ENCODE measurements around the gene ZBP1. TPM values are rescaled to one million over a fixed set of nuclear protein-coding genes. Genes with fewer than 3 reads are reported as not detected.

ZBP1 gene
- total RNA-seq, 1 experiment from 2014 or later = not detected

GRCh38 chr20:57647933-57648785 lies 27.9 kb upstream of the ZBP1 start:
- Histone ChIP-seq H3K4me2 (no peak overlapping the region), H3K9me2 (ENCODE audit: insufficient read depth) (no peaks in the 10 kb centered on the region), H3K4me3 (no peak overlapping the region), H3K27ac (no peak overlapping the region), H3K79me2 (ENCODE audit: low read depth) (0 out of 2 replicates have a peak, but pooled peaks cover 2% of the 10 kb centered on the region), H4K20me1 (ENCODE audit: insufficient read depth) (peaks cover 30% of the 10 kb centered on the region), H2AFZ (no peak overlapping the region), H3K4me1 (replicated peaks; ENCODE audit: insufficient read depth) (no peaks in the 10 kb centered on the region), H3K27me3 (ENCODE audit: insufficient read depth, low read depth) (no peaks in the 10 kb centered on the region), H3K9me3 (ENCODE audit: insufficient read depth, low read depth) (no peaks in the 10 kb centered on the region; the same call in 1 of the 2 replicates), H3F3A (ENCODE audit: insufficient read depth, low read depth) (peaks cover 64% of the 10 kb centered on the region), H3K36me3 (ENCODE audit: low read depth) (peaks cover 33% of the 10 kb centered on the region; the same call in 1 of the 2 replicates)
- intact Hi-C loops (cut with micrococcal nuclease; ENCODE audit: unreplicated experiment) = no loop called here
- no TSS peak for BruUV-seq (replicated peaks)
- CTCF ChIA-PET = interaction anchor here (1.6 kb wide), 1 partner anchor 26 kb away, joined by 5 read pairs; no protein-coding TSS in a partner anchor
- no peak for TF ChIP-seq EZH2 (IDR thresholded peaks at IDR 0.05; ENCODE audit: low read depth)
- TF ChIP-seq, protein P1, sequence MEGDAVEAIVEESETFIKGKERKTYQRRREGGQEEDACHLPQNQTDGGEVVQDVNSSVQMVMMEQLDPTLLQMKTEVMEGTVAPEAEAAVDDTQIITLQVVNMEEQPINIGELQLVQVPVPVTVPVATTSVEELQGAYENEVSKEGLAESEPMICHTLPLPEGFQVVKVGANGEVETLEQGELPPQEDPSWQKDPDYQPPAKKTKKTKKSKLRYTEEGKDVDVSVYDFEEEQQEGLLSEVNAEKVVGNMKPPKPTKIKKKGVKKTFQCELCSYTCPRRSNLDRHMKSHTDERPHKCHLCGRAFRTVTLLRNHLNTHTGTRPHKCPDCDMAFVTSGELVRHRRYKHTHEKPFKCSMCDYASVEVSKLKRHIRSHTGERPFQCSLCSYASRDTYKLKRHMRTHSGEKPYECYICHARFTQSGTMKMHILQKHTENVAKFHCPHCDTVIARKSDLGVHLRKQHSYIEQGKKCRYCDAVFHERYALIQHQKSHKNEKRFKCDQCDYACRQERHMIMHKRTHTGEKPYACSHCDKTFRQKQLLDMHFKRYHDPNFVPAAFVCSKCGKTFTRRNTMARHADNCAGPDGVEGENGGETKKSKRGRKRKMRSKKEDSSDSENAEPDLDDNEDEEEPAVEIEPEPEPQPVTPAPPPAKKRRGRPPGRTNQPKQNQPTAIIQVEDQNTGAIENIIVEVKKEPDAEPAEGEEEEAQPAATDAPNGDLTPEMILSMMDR (conservative IDR thresholded peaks at IDR 0.05) = no peak
- DNase-seq = no peak
- POLR2A ChIA-PET (ENCODE audit: unreplicated experiment) = no interaction called here

DNA sequence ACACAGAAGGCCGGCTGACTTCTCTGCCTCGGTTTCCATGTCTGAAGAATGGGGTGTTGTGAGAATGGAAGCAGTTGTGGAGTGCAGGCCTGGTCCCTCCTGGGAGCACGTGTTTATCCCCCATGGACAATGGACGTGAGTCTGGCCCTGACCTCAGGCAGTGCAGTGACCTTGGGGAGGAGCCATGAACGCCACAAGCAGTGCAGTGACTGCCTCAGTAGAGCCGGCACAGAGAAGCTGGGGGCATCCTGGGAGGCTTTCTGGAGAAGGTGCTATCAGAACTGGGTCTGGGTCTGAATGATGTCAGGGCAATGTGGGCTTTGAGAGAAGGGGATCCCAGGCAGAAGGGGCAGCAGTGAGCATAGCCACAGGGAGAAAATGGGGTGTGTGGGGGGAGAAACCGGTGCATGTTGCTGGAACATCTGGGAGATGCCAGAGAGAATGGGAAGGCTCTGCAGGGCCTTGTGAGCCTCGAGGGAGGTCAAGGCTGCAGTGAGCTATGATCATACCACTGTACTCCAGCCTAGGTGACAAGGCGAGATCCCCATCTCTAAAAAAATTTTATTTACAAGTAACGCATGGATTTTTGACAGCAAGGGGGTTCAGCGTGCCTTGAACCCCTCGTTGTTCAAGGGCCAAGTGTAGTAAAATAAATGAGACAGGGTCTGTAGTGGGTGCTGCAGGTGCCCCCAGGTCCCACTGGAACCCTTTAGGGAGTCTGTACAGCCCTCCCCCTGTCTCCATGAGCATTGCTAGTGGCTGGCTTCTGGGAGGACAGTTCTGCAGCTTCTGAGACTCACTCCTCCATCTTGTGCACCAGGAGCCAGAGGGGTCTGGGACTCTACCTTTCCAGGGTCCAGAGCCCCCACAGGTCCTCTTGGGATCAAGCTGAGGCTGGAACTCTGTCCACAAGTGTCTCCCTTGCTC lies 27.0 kb upstream of the ZBP1 start:
- DNase-seq = no peak

More for the DNA sequence above, 27.0 kb upstream of the ZBP1 start:
- Histone ChIP-seq H3K9me3 (ENCODE audit: insufficient read depth, low read depth) (no peaks in the 10 kb centered on the region; the same call in none of the 2 replicates), H3K4me1 (replicated peaks; ENCODE audit: insufficient read depth) (no peaks in the 10 kb centered on the region), H3K27me3 (ENCODE audit: insufficient read depth, low read depth) (no peaks in the 10 kb centered on the region), H3K27ac (no peak overlapping the region), H4K20me1 (ENCODE audit: insufficient read depth) (peaks cover 24% of the 10 kb centered on the region), H3K9me2 (ENCODE audit: insufficient read depth) (no peaks in the 10 kb centered on the region), H2AFZ (no peak overlapping the region), H3K79me2 (ENCODE audit: low read depth) (no peaks in the 10 kb centered on the region), H3F3A (ENCODE audit: insufficient read depth, low read depth) (peaks cover 62% of the 10 kb centered on the region), H3K4me2 (no peak overlapping the region), H3K36me3 (ENCODE audit: low read depth) (peaks cover 29% of the 10 kb centered on the region; the same call in 1 of the 2 replicates), H3K4me3 (no peak overlapping the region)
- POLR2A ChIA-PET (ENCODE audit: unreplicated experiment) = no interaction called here
- CTCF ChIA-PET = interaction anchor here (1.6 kb wide), 1 partner anchor 25 kb away, joined by 5 read pairs; no protein-coding TSS in a partner anchor
- TF ChIP-seq, protein P1 (conservative IDR thresholded peaks at IDR 0.05) = no peak
- TF ChIP-seq EZH2 (IDR thresholded peaks at IDR 0.05; ENCODE audit: low read depth) = no peak
- intact Hi-C loops (cut with micrococcal nuclease; ENCODE audit: unreplicated experiment) = no loop called here
- BruUV-seq (replicated peaks) = no TSS peak

All from PC-9 (cell line).